Upper lobe of left lung (tissue), 6 donors: Measurements from ENCODE around the gene TNS4. TPM values are rescaled to one million over a fixed set of nuclear protein-coding genes. Genes with fewer than 3 reads are reported as not detected.

Source experiments
- ATAC-seq, 2 donors: fragments of 200-7000 bp; cut with Tn5 transposase; one replicate each; pipeline ENCODE4 v1.9.1; 2022; ENCODE audit warnings: mild to moderate bottlenecking in 2 of 2, moderate library complexity in 2 of 2; ENCODE audit not compliant: low FRiP score in 2 of 2
- DNase-seq, 2 donors: peaks; one replicate each; pipeline ENCODE4 v3.0.0-alpha.2; 2019 to 2020
- H3K27ac ChIP-seq, 4 donors: fragments of 200-600 bp; sonication (generic); one replicate each; pipeline ENCODE4 v1.5.1; 2016 to 2019
- H3K27me3 ChIP-seq, 4 donors: fragments of 200-600 bp; sonication (generic); one replicate each; pipeline ENCODE4 v1.5.1; 2017 to 2019
- H3K36me3 ChIP-seq, 4 donors: fragments of 200-600 bp; sonication (generic); one replicate each; pipeline ENCODE4 v1.5.1; 2016 to 2019
- H3K4me1 ChIP-seq, 4 donors: fragments of 200-600 bp; sonication (generic); one replicate each; pipeline ENCODE4 v1.5.1; 2018 to 2019
- H3K4me3 ChIP-seq, 4 donors: fragments of 200-600 bp; sonication (generic); one replicate each; pipeline ENCODE4 v1.5.1; 2017 to 2019; ENCODE audit warnings: mild to moderate bottlenecking in 2 of 4, moderate library complexity in 1 of 4
- H3K9me3 ChIP-seq, 4 donors: fragments of 200-600 bp; sonication (generic); one replicate each; pipeline ENCODE4 v1.5.1; 2018 to 2019
- CTCF ChIP-seq, 6 experiments: fragments of 450-650 bp in 4 of 6; fragments of 200-600 bp in 2 of 6; sonication (generic) in 2 of 6; IDR thresholded peaks; one replicate each; pipeline ENCODE4 v1.5.1; 2016 to 2019; ENCODE audit warnings: antibody characterized with exemption in 6 of 6
- EP300 ChIP-seq, 4 donors: sonication (generic); formaldehyde crosslinking; IDR thresholded peaks; one replicate each; pipeline ENCODE4 v1.5.1; 2017; ENCODE audit warnings: antibody characterized with exemption in 4 of 4, control low read depth in 2 of 4
- POLR2A ChIP-seq, 4 donors: fragments of 450-650 bp; IDR thresholded peaks; one replicate each; pipeline ENCODE4 v1.5.1; 2016 to 2017; ENCODE audit warnings: antibody characterized with exemption in 4 of 4, mild to moderate bottlenecking in 2 of 4
- POLR2AphosphoS5 ChIP-seq, 2 donors: sonication (generic); formaldehyde crosslinking; IDR thresholded peaks; one replicate each; pipeline ENCODE4 v1.5.1; 2017; ENCODE audit warnings: antibody characterized with exemption in 2 of 2
- WGBS, 2 donors: methylation state at CpG; one replicate each; pipeline ENCODE4 v1.1.5; 2017 to 2018; 5-methylcytosine and 5-hydroxymethylcytosine counted together
- total RNA-seq, 6 donors: library from RNA; depleted of rRNA in 4 of 6; stranded (reverse); fragments of >200 nt in 4 of 6; gene quantifications; one replicate each; pipeline versions ENCODE4 v1.1.0 to v1.2.1, GENCODE V29; 2016 to 2021
- donor health status: DM: no; HTN: no; CAD: no; lungs with moderate emphysema.
- donor health status: DM: no; HTN: yes; CAD: no; lungs with severe emphysema.

Gene TNS4
- total RNA-seq, 6 donors from 2014 or later, result 0.54 to 5.1 (median 1.1) TPM; not detected in 1

DNA sequence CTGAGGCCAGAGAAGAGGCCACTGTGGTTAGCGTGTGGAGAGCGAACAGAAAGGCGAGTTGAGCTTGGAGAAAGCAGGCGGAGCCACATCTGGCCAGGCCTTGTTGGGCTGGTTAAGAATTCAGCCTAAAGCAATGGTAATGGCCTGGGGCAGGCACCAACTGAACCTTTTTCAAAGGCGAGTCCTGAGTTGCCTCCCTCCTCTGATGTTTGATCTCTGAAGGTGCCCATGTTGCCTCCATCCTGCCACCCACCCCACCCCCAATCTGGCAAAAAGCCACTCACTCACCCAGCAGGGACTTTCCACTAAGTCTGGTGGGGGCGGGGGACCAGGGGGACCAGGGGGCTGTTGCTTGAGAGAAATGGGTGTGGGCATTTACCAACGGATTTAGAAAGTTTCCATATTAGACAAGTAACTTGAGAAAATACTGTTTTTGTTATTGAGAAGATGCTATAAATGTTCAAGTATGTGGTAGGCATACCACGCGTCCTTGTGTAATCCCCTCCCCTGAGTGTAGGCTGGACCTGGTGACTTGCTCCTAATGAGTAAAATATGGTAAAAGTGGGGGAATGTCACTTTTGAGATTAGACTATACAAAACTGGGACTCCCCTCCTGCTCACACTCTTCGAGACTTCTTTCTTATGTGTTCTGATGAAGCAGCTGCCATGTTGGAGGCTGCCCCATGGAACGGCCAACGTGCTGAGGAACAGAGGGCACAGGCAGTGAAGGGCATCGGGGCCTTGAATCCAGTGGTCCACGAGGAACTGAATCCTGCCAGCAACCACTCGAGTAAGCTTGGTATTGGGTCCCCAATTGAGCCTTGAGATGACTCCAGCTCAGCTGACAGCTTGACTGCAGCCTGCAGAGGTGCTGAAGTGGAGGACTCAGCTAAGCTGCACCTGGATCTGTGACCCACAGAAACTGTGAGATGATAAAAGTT, 29.9 kb upstream of the TNS4 start:
- DNase-seq (no peak), ATAC-seq (no peak)
- TF ChIP-seq EP300 (IDR thresholded peaks at IDR 0.05), result no peak
- TF ChIP-seq CTCF (IDR thresholded peaks at IDR 0.05), result no peak
- TF ChIP-seq POLR2AphosphoS5 (IDR thresholded peaks at IDR 0.05), result no peak
- no peak for TF ChIP-seq POLR2A (IDR thresholded peaks at IDR 0.05)
- Histone ChIP-seq H3K4me1 (peaks cover 22 to 48% (median 40%) of the 10 kb centered on the region in 4 donors), H3K36me3 (no peaks in the 10 kb centered on the region), H3K9me3 (no peaks in the 10 kb centered on the region), H3K4me3 (no peak overlapping the region), H3K27me3 (no peaks in the 10 kb centered on the region), H3K27ac (peak overlapping the region in 2 of 4 donors; percentile 18 to 82)
- 86 to 90% methylated on average over 13 to 15 of the region's 15 CpGs for WGBS, 2 donors

GRCh38 chr17:40530531-40530994, 29.1 kb upstream of the TNS4 start:
- WGBS, 2 donors, result 97 to 98% methylated on average over 5 of the region's 5 CpGs
- no peak for ATAC-seq
- Histone ChIP-seq H3K36me3 (no peaks in the 10 kb centered on the region), H3K4me3 (no peak overlapping the region), H3K27ac (peak overlapping the region in 1 of 4 donors; percentile 18), H3K27me3 (no peaks in the 10 kb centered on the region), H3K4me1 (peaks cover 15 to 40% (median 33%) of the 10 kb centered on the region in 4 donors), H3K9me3 (no peaks in the 10 kb centered on the region)
- no peak for DNase-seq
- TF ChIP-seq EP300 (IDR thresholded peaks at IDR 0.05), result no peak
- no peak for TF ChIP-seq POLR2AphosphoS5 (IDR thresholded peaks at IDR 0.05)
- no peak for TF ChIP-seq POLR2A (IDR thresholded peaks at IDR 0.05)
- TF ChIP-seq CTCF (IDR thresholded peaks at IDR 0.05), result no peak

DNA sequence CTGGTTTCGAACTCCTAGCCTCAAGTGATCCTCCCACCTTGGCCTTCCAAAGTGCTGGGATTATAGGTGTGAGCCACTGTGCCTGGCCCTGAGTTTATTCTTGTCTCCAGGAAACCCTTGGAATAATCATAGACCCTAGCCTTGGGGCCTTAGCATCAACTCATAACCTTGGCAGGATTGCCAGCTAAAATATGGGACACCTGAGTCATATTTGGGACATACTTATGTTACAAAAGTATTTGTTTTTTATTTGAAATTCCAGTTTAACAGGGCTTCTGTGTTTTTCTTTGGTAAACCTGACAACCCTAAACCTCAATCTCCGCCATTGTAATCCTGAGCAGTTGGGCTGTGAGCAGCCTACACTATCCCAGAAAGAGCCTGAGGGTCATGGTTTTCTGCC, 28.6 kb upstream of the TNS4 start:
- Histone ChIP-seq H3K9me3 (no peaks in the 10 kb centered on the region), H3K4me1 (peaks cover 14 to 36% (median 28%) of the 10 kb centered on the region in 4 donors), H3K4me3 (no peak overlapping the region), H3K27ac (no peak overlapping the region), H3K36me3 (no peaks in the 10 kb centered on the region), H3K27me3 (no peaks in the 10 kb centered on the region)
- TF ChIP-seq POLR2A (IDR thresholded peaks at IDR 0.05) (no peak), POLR2AphosphoS5 (IDR thresholded peaks at IDR 0.05) (no peak), EP300 (IDR thresholded peaks at IDR 0.05) (no peak), CTCF (IDR thresholded peaks at IDR 0.05) (no peak)
- ATAC-seq, result no peak
- DNase-seq, result no peak
- WGBS, 2 donors, result 95 to 100% methylated on average over 2 of the region's 2 CpGs

- Histone ChIP-seq H3K4me1 (peaks cover 9 to 24% (median 18%) of the 10 kb centered on the region in 4 donors), H3K27ac (no peak overlapping the region), H3K9me3 (no peaks in the 10 kb centered on the region), H3K27me3 (no peaks in the 10 kb centered on the region), H3K36me3 (no peaks in the 10 kb centered on the region), H3K4me3 (no peak overlapping the region)
- ATAC-seq (no peak), DNase-seq (no peak)
- 63 to 83% methylated on average over 10 of the region's 10 CpGs for WGBS, 2 donors
- no peak for TF ChIP-seq EP300 (IDR thresholded peaks at IDR 0.05)
- TF ChIP-seq CTCF (IDR thresholded peaks at IDR 0.05), result no peak
- no peak for TF ChIP-seq POLR2AphosphoS5 (IDR thresholded peaks at IDR 0.05)
- TF ChIP-seq POLR2A (IDR thresholded peaks at IDR 0.05), result no peak
These were observed 27.4 kb upstream of the TNS4 start for GRCh38 chr17:40528692-40529417.
